Effector memory CD4-positive, alpha-beta T cell (primary cell): ENCODE results near the gene OPRL1.
"Not testable (repeated sequence)": the region's sequence is repeated elsewhere in the genome, so short reads cannot be mapped to it uniquely, and the experiment has no call there.

Experiments
- DNase-seq, 3 donors: peaks; one replicate each; pipeline ENCODE4 v3.0.0-alpha.2; 2020
- H3K27ac ChIP-seq: 2 replicates; pipeline ENCODE4 v1.7.0; 2013; ENCODE audit warnings: mild to moderate bottlenecking, low read length, moderate library complexity; ENCODE audit not compliant: insufficient read depth, poor library complexity, severe bottlenecking
- H3K27me3 ChIP-seq: replicated peaks from 2 replicates; pipeline ENCODE4 v1.7.0; 2013; ENCODE audit warnings: mild to moderate bottlenecking, low read length; ENCODE audit not compliant: insufficient read depth, control insufficient read depth, poor library complexity, severe bottlenecking
- H3K36me3 ChIP-seq: 2 replicates; pipeline ENCODE4 v1.7.0; 2013; ENCODE audit warnings: mild to moderate bottlenecking, low read length, moderate library complexity; ENCODE audit not compliant: control insufficient read depth, insufficient read depth
- H3K4me1 ChIP-seq: 2 replicates; pipeline ENCODE4 v1.7.0; 2013; ENCODE audit warnings: low read length, mild to moderate bottlenecking; ENCODE audit not compliant: control insufficient read depth, insufficient read depth, poor library complexity, severe bottlenecking
- H3K4me3 ChIP-seq: 2 replicates; pipeline ENCODE4 v1.7.0; 2013; ENCODE audit warnings: low read length, low read depth, mild to moderate bottlenecking; ENCODE audit not compliant: insufficient read depth, poor library complexity, severe bottlenecking
- H3K9me3 ChIP-seq: 2 replicates; pipeline ENCODE4 v1.7.0; 2013; ENCODE audit warnings: mild to moderate bottlenecking, low read length, moderate library complexity; ENCODE audit not compliant: control insufficient read depth

Gene OPRL1

GRCh38 chr20:64087226-64087825 lies 7.4 kb downstream of the OPRL1 start:
- not testable (repeated sequence) for DNase-seq, H3K27ac ChIP-seq, H3K36me3 ChIP-seq, H3K9me3 ChIP-seq, H3K4me3 ChIP-seq, H3K27me3 ChIP-seq
- H3K4me1 ChIP-seq = peaks cover 17% of the 10 kb centered on the region

GRCh38 chr20:64088586-64088985 lies 8.7 kb downstream of the OPRL1 start:
- not testable (repeated sequence) for H3K27me3 ChIP-seq, DNase-seq, H3K36me3 ChIP-seq, H3K27ac ChIP-seq, H3K9me3 ChIP-seq, H3K4me1 ChIP-seq, H3K4me3 ChIP-seq

GRCh38 chr20:64090165-64090564 lies 10.3 kb downstream of the OPRL1 start:
- DNase-seq = no peak
- H3K4me1 ChIP-seq = no peaks in the 10 kb centered on the region
- H3K9me3 ChIP-seq = peaks cover 5% of the 10 kb centered on the region
- no peak overlapping the region for H3K4me3 ChIP-seq
- no peak overlapping the region for H3K27ac ChIP-seq
- H3K27me3 ChIP-seq = no peaks in the 10 kb centered on the region
- H3K36me3 ChIP-seq = no peaks in the 10 kb centered on the region

GRCh38 chr20:64091340-64091739 lies 11.5 kb downstream of the OPRL1 start:
- no peaks in the 10 kb centered on the region for H3K4me1 ChIP-seq
- peaks cover 5% of the 10 kb centered on the region for H3K9me3 ChIP-seq
- no peaks in the 10 kb centered on the region for H3K36me3 ChIP-seq
- H3K27ac ChIP-seq = no peak overlapping the region
- H3K4me3 ChIP-seq = no peak overlapping the region
- H3K27me3 ChIP-seq = no peaks in the 10 kb centered on the region
- DNase-seq = no peak

- Histone ChIP-seq H3K36me3 (no peaks in the 10 kb centered on the region), H3K4me3 (no peak overlapping the region), H3K4me1 (no peaks in the 10 kb centered on the region), H3K27me3 (no peaks in the 10 kb centered on the region), H3K27ac (no peak overlapping the region), H3K9me3 (peaks cover 5% of the 10 kb centered on the region)
- no peak for DNase-seq
These were observed 11.9 kb downstream of the OPRL1 start for GRCh38 chr20:64091770-64092169.

GRCh38 chr20:64092258-64093012 lies 12.6 kb downstream of the OPRL1 start:
- DNase-seq = no peak
- Histone ChIP-seq H3K9me3 (peaks cover 5% of the 10 kb centered on the region), H3K27ac (no peak overlapping the region), H3K4me3 (no peak overlapping the region), H3K27me3 (no peaks in the 10 kb centered on the region), H3K4me1 (no peaks in the 10 kb centered on the region), H3K36me3 (no peaks in the 10 kb centered on the region)

GRCh38 chr20:64093013-64093503 lies 13.2 kb downstream of the OPRL1 start:
- Histone ChIP-seq H3K36me3 (no peaks in the 10 kb centered on the region), H3K27me3 (no peaks in the 10 kb centered on the region), H3K9me3 (no peaks in the 10 kb centered on the region), H3K27ac (no peak overlapping the region), H3K4me1 (no peaks in the 10 kb centered on the region), H3K4me3 (no peak overlapping the region)
- no peak for DNase-seq

GRCh38 chr20:64095455-64095854 lies 15.6 kb downstream of the OPRL1 start:
- Histone ChIP-seq H3K36me3 (no peaks in the 10 kb centered on the region), H3K27me3 (no peaks in the 10 kb centered on the region), H3K4me3 (no peak overlapping the region), H3K9me3 (no peaks in the 10 kb centered on the region), H3K27ac (no peak overlapping the region), H3K4me1 (no peaks in the 10 kb centered on the region)
- no peak for DNase-seq

GRCh38 chr20:64095927-64096326 lies 16.0 kb downstream of the OPRL1 start:
- no peaks in the 10 kb centered on the region for H3K9me3 ChIP-seq
- DNase-seq = no peak
- no peak overlapping the region for H3K27ac ChIP-seq

GRCh38 chr20:64096535-64096934 lies 16.7 kb downstream of the OPRL1 start:
- Histone ChIP-seq H3K36me3 (no peaks in the 10 kb centered on the region), H3K9me3 (no peaks in the 10 kb centered on the region), H3K27ac (no peak overlapping the region), H3K4me1 (no peaks in the 10 kb centered on the region), H3K27me3 (peaks cover 2% of the 10 kb centered on the region), H3K4me3 (no peak overlapping the region)
- no peak for DNase-seq

More at GRCh38 chr20:64095927-64096326, 16.0 kb downstream of the OPRL1 start:
- H3K4me3 ChIP-seq = no peak overlapping the region
- no peaks in the 10 kb centered on the region for H3K36me3 ChIP-seq
- no peaks in the 10 kb centered on the region for H3K27me3 ChIP-seq
- no peaks in the 10 kb centered on the region for H3K4me1 ChIP-seq
